Natural killer cell (primary cell): ENCODE data around the gene DEK. TPM values are rescaled to one million over a fixed set of nuclear protein-coding genes. Genes with fewer than 3 reads are reported as not detected.

ENCODE experiments used
- ATAC-seq, 3 donors: fragments of 150-1000 bp in 2 of 3; fragments of 200-7000 bp in 1 of 3; cut with Tn5 transposase; 1 replicate in 1 of 3; 2 replicates in 2 of 3; pipeline ENCODE4 v1.10.0; 2021; ENCODE audit warnings: mild to moderate bottlenecking in 2 of 3, moderate library complexity in 2 of 3
- DNase-seq, 2 donors: peaks; one replicate each; pipeline versions ENCODE4 v3.0.0 to v3.0.0-alpha.2; 2013 to 2021; ENCODE audit warnings: mixed read lengths in 1 of 2
- H3K27ac ChIP-seq: one replicate; pipeline ENCODE4 v1.5.1; 2013; ENCODE audit warnings: mild to moderate bottlenecking, low read length
- H3K27me3 ChIP-seq: one replicate; pipeline ENCODE4 v1.6.1; 2013; ENCODE audit warnings: low read length; ENCODE audit not compliant: control insufficient read depth, insufficient read depth
- H3K36me3 ChIP-seq: one replicate; pipeline ENCODE4 v1.6.1; 2013; ENCODE audit warnings: low read length; ENCODE audit not compliant: control insufficient read depth, insufficient read depth
- H3K4me1 ChIP-seq: one replicate; pipeline ENCODE4 v1.6.1; 2013; ENCODE audit warnings: low read length; ENCODE audit not compliant: control insufficient read depth, insufficient read depth
- H3K4me3 ChIP-seq: one replicate; pipeline ENCODE4 v1.5.1; 2013; ENCODE audit warnings: low read length
- H3K9me3 ChIP-seq: one replicate; pipeline ENCODE4 v1.6.1; 2013; ENCODE audit warnings: low read length; ENCODE audit not compliant: control insufficient read depth, insufficient read depth
- H3K27ac Mint-ChIP-seq, 2 donors: one replicate each; pipeline ENCODE4 v1.8.0; 2022; ENCODE audit warnings: mild to moderate bottlenecking in 2 of 2, mixed read lengths in 2 of 2, moderate library complexity in 1 of 2
- H3K27me3 Mint-ChIP-seq, 2 donors: one replicate each; pipeline ENCODE4 v1.8.0; 2022; ENCODE audit warnings: low read depth in 2 of 2, mixed read lengths in 2 of 2
- H3K36me3 Mint-ChIP-seq: one replicate; pipeline ENCODE4 v1.8.0; 2022; ENCODE audit warnings: mixed read lengths
- H3K4me1 Mint-ChIP-seq, 2 donors: one replicate each; pipeline ENCODE4 v1.8.0; 2022; ENCODE audit warnings: mixed read lengths in 2 of 2
- H3K4me3 Mint-ChIP-seq: one replicate; pipeline ENCODE4 v1.8.0; 2022; ENCODE audit warnings: mild to moderate bottlenecking, moderate library complexity, mixed read lengths
- H3K9me3 Mint-ChIP-seq, 2 donors: one replicate each; pipeline ENCODE4 v1.8.0; 2022; ENCODE audit warnings: mixed read lengths in 2 of 2
- CTCF ChIP-seq: fragments of 200-600 bp; IDR thresholded peaks from one replicate; pipeline ENCODE4 v1.8.0; 2022; ENCODE audit warnings: antibody characterized with exemption
- WGBS: methylation state at CpG from one replicate; pipeline ENCODE4 v1.1.7; 2013; ENCODE audit warnings: missing lambda C conversion rate; ENCODE audit not compliant: insufficient coverage; 5-methylcytosine and 5-hydroxymethylcytosine counted together
- intact Hi-C: fragments of 100-400 bp; cut with micrococcal nuclease; formaldehyde crosslinking; loops from one replicate; pipeline ENCODE4 v1.14.2; 2022
- total RNA-seq, 4 donors: library from RNA; stranded (reverse); fragments of 120-200 nt in 1 of 4; gene quantifications; one replicate each; pipeline versions ENCODE4 v1.2.3 to v1.2.4, GENCODE V29; 2013 to 2022

Gene DEK
- total RNA-seq, 3 donors from 2014 or later (not counting 1 experiment from before 2014, with no cell fraction given): 79.5 to 89.7 (median 80.9) TPM

- Mint-ChIP-seq H3K27me3 (peaks cover 23 to 33% of the 10 kb centered on the region in 2 donors), H3K4me3 (no peak overlapping the region), H3K27ac (no peak overlapping the region), H3K9me3 (no peaks in the 10 kb centered on the region), H3K36me3 (no peaks in the 10 kb centered on the region), H3K4me1 (peaks cover 0 to 9% of the 10 kb centered on the region in 2 donors)
- Histone ChIP-seq H3K27me3 (peaks cover 14% of the 10 kb centered on the region), H3K27ac (no peak overlapping the region), H3K36me3 (no peaks in the 10 kb centered on the region), H3K4me3 (no peak overlapping the region), H3K4me1 (no peaks in the 10 kb centered on the region), H3K9me3 (no peaks in the 10 kb centered on the region)
- no peak for TF ChIP-seq CTCF
- ATAC-seq (no peak), DNase-seq (no peak)
- 80% methylated on average over 4 of the region's 4 CpGs for WGBS
- intact Hi-C loops: no loop called here
Observed at GRCh38 chr6:18281564-18281963, 17.2 kb upstream of the DEK start.

- H3K4me1 ChIP-seq: no peaks in the 10 kb centered on the region
- no peak for TF ChIP-seq CTCF
- no peak for ATAC-seq
- DNase-seq: no peak
- H3K36me3 Mint-ChIP-seq: no peaks in the 10 kb centered on the region
- H3K4me3 Mint-ChIP-seq: no peak overlapping the region
- no peak overlapping the region for H3K27ac ChIP-seq
- no peaks in the 10 kb centered on the region for H3K9me3 ChIP-seq
- no peak overlapping the region for H3K4me3 ChIP-seq
- no peaks in the 10 kb centered on the region for H3K36me3 ChIP-seq
- H3K27me3 ChIP-seq: peaks cover 23% of the 10 kb centered on the region
- peaks cover 35 to 43% of the 10 kb centered on the region in 2 donors for H3K27me3 Mint-ChIP-seq
- no peak overlapping the region for H3K27ac Mint-ChIP-seq
- intact Hi-C loops: no loop called here
- WGBS: 86% methylated on average over 6 of the region's 6 CpGs
- H3K4me1 Mint-ChIP-seq: peaks cover 0 to 9% of the 10 kb centered on the region in 2 donors
- no peaks in the 10 kb centered on the region for H3K9me3 Mint-ChIP-seq
Observed at GRCh38 chr6:18280084-18280483, 15.8 kb upstream of the DEK start.

- Histone ChIP-seq H3K4me3 (no peak overlapping the region), H3K36me3 (no peaks in the 10 kb centered on the region), H3K4me1 (no peaks in the 10 kb centered on the region), H3K27ac (no peak overlapping the region), H3K9me3 (no peaks in the 10 kb centered on the region), H3K27me3 (peaks cover 26% of the 10 kb centered on the region)
- no peaks in the 10 kb centered on the region for H3K36me3 Mint-ChIP-seq
- 100% methylated on average over 3 of the region's 3 CpGs for WGBS
- no peak for ATAC-seq
- no peak overlapping the region for H3K27ac Mint-ChIP-seq
- no peak for DNase-seq
- H3K4me3 Mint-ChIP-seq: no peak overlapping the region
- H3K4me1 Mint-ChIP-seq: peaks cover 0 to 9% of the 10 kb centered on the region in 2 donors
- no peak for TF ChIP-seq CTCF
- intact Hi-C loops: no loop called here
- H3K9me3 Mint-ChIP-seq: no peaks in the 10 kb centered on the region
- H3K27me3 Mint-ChIP-seq: peaks cover 39 to 43% of the 10 kb centered on the region in 2 donors
Observed at GRCh38 chr6:18279422-18279821, 15.1 kb upstream of the DEK start.
